RPMI8226 (cell line): ENCODE results near the gene SYNGR4.
"Not testable (repeated sequence)": the region's sequence is repeated elsewhere in the genome, so short reads cannot be mapped to it uniquely, and the experiment has no call there.

Experiments
- DNase-seq: peaks from one replicate; pipeline ENCODE4 v3.0.0-alpha.2; 2015

The SYNGR4 gene

DNA sequence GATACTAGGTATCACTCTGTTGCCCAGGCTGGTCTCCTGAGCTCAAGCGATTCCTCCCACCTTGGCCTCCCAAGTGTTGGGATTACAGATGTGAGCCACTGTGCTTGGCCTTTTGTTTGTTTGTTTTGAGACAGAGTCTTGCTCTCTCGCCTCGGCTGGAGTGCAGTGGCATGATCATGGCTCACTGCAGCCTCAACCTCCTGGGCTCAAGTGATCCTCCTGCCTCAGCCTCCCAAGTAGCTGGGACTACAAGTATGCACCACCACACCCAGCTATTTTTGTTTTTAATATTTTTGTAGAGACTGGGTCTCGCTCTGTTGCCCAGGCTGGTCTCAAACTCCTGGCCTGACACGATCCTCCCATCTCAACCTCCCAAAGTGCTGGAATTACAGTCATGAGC, 7.6 kb downstream of the SYNGR4 start:
- not testable (repeated sequence) for DNase-seq

- peak; percentile 87 for DNase-seq
Measured at GRCh38 chr19:48372904-48373303, 8.7 kb downstream of the SYNGR4 start.

- DNase-seq, result no peak
Measured at GRCh38 chr19:48373567-48373966, 9.4 kb downstream of the SYNGR4 start.

GRCh38 chr19:48378194-48378570, 14.0 kb downstream of the SYNGR4 start:
- no peak for DNase-seq

- no peak for DNase-seq
Measured at GRCh38 chr19:48379058-48379457, 14.9 kb downstream of the SYNGR4 start.

DNA sequence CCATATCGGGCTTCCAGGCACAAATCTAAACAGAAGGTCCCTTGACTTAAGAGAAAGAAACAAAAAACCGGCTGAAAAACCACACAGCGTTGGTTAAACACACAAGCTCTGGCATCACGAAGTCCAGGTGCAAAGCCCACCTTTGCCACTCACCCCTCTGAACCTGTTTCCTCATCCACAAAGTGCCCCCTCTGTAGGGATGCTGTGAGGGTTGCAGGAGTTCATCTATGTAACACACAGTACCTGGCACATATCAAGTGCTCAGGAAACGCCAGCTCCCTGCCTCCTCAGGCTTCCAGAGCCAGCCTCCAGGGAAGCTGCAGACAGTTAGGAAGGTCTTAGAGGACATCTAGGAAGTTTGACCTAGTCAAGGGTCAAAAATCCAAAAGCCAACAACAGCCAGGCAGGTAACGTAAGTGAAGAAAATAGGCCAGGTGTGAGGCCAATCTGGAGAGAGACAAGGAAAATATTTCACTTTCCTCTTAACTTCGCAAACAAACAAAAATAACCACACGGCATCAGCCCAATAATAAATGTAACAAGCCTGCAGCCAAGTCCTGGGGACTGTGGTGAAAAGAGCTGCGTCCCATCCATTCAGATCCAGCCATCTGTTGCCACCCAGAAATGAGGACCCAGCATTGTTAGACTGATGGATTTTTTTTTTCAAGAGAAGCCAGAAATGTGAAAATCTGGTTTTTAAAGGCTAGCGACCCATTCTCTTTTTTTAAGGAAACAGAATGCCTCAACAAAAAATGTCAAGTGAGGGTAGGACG, 17.2 kb downstream of the SYNGR4 start:
- no peak for DNase-seq

DNA sequence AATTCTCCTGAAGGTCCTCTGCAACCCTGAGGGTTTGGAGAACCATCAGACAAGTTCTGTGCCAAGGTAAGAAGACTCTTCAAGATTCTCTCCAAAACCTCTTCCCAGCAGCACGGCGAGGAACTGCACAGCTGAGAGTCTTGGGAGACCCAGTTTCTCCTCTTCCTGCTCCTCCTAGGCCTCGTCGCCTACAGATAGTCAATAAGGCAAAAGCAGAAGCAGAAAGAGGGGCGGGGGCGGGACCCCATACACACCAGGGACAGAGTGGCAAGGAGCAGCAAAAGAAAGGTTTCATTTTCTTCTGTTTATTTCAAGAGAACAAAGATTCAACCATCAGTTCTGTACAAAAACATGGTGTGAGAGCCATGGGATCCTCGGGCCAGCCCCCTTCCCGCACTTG, 18.1 kb downstream of the SYNGR4 start:
- no peak for DNase-seq

DNA sequence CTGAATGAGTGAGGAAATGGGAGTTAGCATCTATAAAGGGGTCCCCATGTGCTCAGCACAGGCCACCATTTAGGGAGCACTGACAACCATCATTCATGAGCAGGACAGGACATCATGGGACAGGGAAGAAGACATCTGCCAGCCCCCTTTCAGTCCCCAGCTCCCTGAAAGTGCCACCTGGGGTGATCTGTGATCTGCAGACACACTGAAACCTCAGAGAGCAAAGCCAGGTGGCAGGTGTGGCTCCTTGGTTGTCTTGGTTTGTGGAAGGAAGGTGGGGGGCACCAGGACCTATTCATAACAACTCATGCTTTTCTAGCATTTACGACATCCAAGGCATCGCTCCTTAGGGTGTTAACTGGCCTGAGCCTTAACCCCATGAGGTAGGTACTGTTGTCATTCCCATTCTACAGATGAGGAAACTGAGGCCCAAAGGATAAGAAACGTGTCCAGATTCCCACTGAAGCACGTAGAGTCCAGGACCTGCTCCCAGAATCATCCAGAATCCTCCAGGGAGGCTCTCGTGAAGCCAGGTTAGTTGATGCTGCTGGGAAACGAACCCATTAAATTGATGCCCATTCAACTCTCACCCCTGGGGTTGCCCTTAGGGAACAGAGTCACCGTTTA, 21.4 kb downstream of the SYNGR4 start:
- no peak for DNase-seq

- no peak for DNase-seq
Measured at GRCh38 chr19:48386981-48387380, 22.8 kb downstream of the SYNGR4 start.

DNA sequence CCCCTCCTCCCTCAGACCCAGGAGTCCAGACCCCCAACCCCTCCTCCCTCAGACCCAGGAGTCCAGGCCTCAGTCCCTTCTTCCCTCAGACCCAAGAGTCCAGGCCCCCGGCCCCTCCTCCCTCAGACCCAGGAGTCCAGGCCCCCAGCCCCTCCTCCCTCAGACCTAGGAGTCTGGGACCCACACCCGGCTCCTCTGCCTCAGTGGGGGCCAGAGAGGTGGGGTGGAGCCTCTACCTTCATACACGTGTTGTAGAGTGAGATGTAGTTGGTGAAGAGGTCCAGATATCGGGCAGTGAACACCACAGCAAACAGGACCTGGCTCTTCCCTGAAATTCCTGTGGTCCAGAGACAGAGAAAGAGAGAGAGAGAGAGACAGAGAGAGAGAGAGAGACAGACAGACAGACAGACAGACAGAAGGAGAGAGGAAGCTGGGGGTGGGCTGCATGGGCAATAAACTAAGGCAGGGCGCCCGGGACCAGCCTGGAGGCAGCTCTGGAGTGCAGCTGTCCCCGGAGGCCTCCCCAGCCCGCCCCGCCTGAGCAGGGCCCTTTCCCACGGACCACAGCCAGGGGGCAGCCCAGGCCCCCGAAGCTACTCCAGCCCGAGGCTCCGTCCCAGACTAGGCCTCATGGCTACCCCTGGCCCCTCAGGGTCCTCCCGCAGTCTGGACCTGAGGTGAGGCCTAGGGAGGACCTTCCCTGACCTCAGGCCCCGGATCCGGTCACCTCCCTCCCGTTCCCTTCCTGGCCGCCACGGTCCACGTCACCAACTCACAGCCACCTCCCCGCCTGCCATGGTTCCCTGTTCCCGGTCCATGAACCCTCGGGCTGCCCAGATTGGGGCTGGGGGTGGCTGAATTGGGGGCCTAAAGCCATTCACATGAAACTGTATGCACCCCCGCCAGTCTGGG, 26.3 kb downstream of the SYNGR4 start:
- peak; percentile 68 for DNase-seq

- peak; percentile 56 for DNase-seq
Measured at GRCh38 chr19:48391100-48392005, 27.2 kb downstream of the SYNGR4 start, which contains the start of gene KDELR1. Gene KDELR1 (minus strand): TSS chr19:48391551. CDS start chr19:48391358, 193 bp downstream.

DNA sequence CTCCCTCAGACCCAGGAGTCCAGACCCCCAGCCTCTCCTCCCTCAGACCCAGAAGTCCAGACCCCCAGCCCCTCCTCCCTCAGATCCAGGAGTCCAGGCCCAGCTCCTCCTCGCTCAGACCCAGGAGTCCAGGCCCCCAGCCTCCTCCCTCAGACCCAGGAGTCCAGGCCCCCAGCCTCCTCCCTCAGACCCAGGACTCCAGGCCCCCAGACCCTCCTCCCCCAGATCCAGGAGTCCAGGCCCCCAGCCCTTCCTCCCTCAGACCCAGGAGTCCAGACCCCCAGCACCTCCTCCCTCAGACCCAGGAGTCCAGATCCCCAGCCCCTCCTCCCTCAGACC, 27.8 kb downstream of the SYNGR4 start:
- DNase-seq, result not testable (repeated sequence)

GRCh38 chr19:48392860-48393558, 28.8 kb downstream of the SYNGR4 start:
- DNase-seq, result no peak

GRCh38 chr19:48393559-48394330, 29.6 kb downstream of the SYNGR4 start, which contains the start of gene GRIN2D:
Gene GRIN2D (plus strand): TSS chr19:48393668. CDS start chr19:48398393, 4,725 bp downstream.
- DNase-seq, result peak; percentile 14

DNA sequence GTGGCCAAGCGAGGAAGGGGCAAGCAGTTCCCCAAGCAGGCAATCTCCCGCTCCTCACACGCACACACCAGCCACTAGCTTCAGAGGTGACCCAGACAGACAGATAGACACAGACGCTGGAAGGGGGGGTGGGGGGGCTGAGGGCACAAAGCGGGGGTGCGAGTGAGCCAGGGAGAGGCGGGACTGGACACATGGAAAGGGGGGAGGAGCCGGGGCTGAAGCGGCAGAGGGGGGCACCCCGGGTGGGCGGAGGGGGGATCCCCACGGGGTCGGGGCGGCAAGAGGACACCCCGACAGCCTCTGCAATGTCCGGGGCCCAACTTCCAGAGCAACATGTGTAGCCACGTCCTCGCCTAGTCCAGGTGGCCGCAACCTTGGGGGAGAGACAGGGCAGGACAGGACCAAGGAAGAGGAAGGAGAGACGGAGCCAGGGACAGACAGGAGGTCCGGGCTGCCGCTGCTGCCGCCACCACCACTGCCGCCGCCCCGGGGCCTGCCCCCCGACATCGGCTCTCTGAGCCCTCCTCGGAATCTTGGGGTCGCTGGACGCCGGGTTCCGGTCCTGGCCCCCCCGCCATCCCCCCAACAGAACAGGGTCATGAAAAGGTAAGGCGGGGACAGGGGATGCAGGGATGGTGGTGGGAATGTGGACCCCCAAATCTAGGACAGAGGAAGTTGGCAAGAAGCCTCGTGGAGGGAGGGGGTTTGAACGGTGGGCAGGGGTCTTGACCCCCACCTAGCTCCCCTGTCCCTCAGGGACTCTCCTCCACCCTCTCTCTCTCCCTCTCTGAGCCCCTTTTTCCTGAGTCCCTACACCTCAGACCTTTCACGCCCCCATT, 30.4 kb downstream of the SYNGR4 start:
- no peak for DNase-seq

DNA sequence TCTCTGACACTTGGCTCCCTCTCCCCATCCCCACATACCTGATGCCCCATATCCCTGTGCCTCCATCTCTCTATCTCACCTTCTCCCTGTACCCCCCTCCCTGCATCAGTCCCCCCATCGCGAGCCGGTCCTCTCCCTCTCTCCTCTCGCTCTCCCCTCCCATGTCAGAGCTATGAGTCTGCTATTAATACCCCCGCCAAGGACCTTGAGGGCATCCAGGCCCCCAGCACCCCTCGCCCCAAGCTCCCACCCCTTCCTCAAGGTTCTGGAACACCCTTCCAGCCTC, 30.9 kb downstream of the SYNGR4 start:
- DNase-seq, result no peak

DNA sequence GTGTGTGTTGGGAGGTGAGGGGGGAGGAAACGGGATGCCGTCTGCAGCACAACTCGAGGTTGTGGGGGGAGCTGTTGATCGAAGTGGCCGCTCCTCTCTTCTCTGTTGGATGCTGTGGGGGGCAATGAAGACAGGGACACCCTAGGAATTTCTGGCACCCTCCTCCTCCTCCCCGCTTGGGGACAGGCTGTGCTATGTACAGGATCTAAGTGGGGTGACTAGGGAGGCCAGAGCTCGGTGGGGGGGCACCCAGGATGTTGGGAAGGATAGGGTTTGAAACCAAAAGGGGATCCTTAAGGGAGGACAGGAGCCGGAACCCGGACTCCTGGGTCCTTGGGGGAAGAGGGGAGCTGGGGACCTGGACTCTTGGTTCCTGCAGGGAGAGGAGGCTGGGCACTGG, 31.3 kb downstream of the SYNGR4 start:
- DNase-seq, result no peak

- DNase-seq, result no peak
Measured at GRCh38 chr19:48396016-48396823, 32.1 kb downstream of the SYNGR4 start.

DNA sequence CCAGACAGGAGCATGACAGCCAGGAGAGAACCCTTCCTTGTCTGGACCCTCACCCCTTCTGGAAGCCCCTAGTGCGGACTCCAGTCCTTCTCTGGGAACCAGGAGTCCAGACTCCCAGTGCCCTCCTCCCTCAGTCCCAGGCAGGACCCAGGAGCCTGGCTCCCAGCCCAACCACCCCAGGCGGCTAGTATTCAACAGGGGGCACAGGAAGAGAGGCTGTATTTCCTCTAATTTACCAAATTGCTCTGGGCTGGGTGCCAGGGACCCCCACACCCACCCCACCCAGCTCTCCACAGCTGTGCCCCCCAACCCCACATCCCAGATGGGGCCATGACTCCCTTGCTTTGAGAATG, 32.6 kb downstream of the SYNGR4 start:
- no peak for DNase-seq
